ENCODE results near the gene LRRIQ3. TPM values are rescaled to one million over a fixed set of nuclear protein-coding genes. Genes with fewer than 3 reads are reported as not detected.

The LRRIQ3 gene, protein sequence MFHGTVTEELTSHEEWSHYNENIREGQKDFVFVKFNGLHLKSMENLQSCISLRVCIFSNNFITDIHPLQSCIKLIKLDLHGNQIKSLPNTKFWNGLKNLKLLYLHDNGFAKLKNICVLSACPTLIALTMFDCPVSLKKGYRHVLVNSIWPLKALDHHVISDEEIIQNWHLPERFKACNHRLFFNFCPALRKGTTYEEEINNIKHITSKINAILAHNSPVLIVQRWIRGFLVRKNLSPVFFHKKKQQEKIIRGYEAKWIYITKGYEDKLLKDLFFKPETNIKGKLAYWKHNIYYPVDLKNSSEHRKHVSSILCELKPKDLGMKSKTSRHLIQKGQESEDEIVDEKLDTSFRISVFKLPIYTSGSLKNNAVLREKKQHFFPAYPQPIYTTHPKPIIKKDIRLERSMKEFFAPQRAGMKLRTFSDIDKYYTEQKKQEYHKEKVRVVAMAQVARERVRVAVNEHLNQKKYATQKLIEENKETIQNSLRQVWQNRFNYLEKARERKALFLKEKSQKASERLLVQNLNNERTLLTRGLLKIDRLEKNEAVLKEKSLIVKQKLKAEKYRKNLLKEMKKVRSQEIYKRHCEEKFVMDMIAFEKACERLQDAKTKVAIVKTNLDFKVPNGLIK
- total RNA-seq (2021) (0.21 to 1.1 TPM (median 0.46 TPM) in 3 replicates), Bru-seq, nascent RNA (percentile 17 among the genes with signal in this experiment)
- long read RNA-seq, experiment 1, partial matches to known transcripts, result 3 of 3 reads
- long read RNA-seq, experiment 1, other reads (novel, unspliced or antisense), result 0 of 3 reads
- long read RNA-seq, experiment 2, partial matches to known transcripts, result 1 of 1 reads
- long read RNA-seq, experiment 2, other reads (novel, unspliced or antisense), result 0 of 1 reads
- long read RNA-seq, experiment 3, partial matches to known transcripts, result 1 of 1 reads
- long read RNA-seq, experiment 3, other reads (novel, unspliced or antisense), result 0 of 1 reads

DNA sequence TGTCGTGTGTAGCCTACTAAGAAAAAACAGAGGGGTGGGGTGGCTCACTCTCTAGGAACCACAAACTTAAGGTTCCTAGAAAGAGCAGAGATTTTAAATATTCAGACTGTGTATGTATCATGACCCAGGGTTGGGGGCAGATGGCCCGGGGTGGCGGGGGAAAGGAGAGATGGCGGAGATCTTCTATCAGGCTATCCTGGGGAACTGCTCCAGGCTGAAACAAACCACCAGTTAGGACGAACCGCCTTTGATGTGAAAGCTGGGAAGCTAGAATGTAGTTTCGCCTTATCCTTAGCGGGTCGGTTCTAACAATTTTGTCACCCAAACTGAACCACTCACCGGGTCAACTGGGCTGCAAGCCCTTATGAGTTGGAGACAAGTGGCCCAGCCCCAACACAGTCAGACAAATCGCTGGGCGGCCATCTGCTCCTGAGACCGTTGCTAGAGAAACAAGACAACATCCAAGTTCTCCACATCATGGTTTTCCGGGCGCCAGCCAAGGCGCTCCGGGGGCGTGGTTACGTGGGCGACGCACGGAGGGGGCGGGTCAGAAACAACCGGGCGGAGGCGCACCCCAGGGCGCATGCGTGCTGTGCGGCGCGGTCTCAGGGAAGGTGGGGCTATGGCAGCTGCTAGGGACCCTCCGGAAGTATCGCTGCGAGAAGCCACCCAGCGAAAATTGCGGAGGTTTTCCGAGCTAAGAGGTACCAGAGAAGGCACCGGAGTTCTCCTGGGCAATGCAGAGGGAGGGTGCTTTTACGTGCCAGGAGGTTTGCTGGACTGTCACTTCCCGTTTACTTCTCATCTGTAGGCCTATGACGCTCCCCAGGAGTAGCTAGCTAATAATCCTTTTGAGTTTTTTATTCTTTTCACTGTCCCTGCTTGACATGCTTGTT is at the start of gene LRRIQ3, which contains the start of gene FPGT:
TSS of gene LRRIQ3 (minus strand) at position 520 of the 896 bp plus-strand sequence. CDS start 14,492 bp downstream, outside the sequence.
TSS of gene FPGT (plus strand) at position 586 of the 896 bp plus-strand sequence. CDS start at position 623, 37 bp downstream.
- Mint-ChIP-seq H3K9me3 (no peaks in the 10 kb centered on the region), H3K4me3 (peak within 1 kb of the TSS; percentile 85), H3K27me3 (ENCODE audit: low read depth) (peaks cover 4% of the 10 kb centered on the region), H3K27ac (no peak within 1 kb of the TSS), H3K36me3 (no peaks in the 10 kb centered on the region), H3K4me1 (peaks cover 8% of the 10 kb centered on the region)
- ATAC-seq (peak; percentile 99), DNase-seq (ENCODE audit: low spot score) (peak; percentile 93)
- TF ChIP-seq FOXP1 (CRISPR knock-in tag; IDR thresholded peaks at IDR 0.05; ENCODE audit: borderline replicate concordance), result no peak
- TF ChIP-seq ETV6 (CRISPR knock-in tag; IDR thresholded peaks at IDR 0.05), result peak; percentile 57; the same call in 1 of the 2 replicates
- TF ChIP-seq ZNF423 (CRISPR knock-in tag; IDR thresholded peaks at IDR 0.05), result no peak; the same call in 1 of the 2 replicates
- TF ChIP-seq GABPB1 (CRISPR knock-in tag; IDR thresholded peaks at IDR 0.05), result peak; percentile 43; the same call in 1 of the 2 replicates
- TF ChIP-seq, protein P1, sequence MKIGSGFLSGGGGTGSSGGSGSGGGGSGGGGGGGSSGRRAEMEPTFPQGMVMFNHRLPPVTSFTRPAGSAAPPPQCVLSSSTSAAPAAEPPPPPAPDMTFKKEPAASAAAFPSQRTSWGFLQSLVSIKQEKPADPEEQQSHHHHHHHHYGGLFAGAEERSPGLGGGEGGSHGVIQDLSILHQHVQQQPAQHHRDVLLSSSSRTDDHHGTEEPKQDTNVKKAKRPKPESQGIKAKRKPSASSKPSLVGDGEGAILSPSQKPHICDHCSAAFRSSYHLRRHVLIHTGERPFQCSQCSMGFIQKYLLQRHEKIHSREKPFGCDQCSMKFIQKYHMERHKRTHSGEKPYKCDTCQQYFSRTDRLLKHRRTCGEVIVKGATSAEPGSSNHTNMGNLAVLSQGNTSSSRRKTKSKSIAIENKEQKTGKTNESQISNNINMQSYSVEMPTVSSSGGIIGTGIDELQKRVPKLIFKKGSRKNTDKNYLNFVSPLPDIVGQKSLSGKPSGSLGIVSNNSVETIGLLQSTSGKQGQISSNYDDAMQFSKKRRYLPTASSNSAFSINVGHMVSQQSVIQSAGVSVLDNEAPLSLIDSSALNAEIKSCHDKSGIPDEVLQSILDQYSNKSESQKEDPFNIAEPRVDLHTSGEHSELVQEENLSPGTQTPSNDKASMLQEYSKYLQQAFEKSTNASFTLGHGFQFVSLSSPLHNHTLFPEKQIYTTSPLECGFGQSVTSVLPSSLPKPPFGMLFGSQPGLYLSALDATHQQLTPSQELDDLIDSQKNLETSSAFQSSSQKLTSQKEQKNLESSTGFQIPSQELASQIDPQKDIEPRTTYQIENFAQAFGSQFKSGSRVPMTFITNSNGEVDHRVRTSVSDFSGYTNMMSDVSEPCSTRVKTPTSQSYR (CRISPR knock-in tag; IDR thresholded peaks at IDR 0.05), result no peak
- TF ChIP-seq SMAD3 (CRISPR knock-in tag; IDR thresholded peaks at IDR 0.05; ENCODE audit: borderline replicate concordance), result no peak
- TF ChIP-seq TP53 (CRISPR knock-in tag; IDR thresholded peaks at IDR 0.05), result no peak
- TF ChIP-seq, protein P2, sequence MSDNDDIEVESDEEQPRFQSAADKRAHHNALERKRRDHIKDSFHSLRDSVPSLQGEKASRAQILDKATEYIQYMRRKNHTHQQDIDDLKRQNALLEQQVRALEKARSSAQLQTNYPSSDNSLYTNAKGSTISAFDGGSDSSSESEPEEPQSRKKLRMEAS (CRISPR knock-in tag; IDR thresholded peaks at IDR 0.05), result 0 out of 2 replicates have a peak, but pooled peaks have one; percentile 17
- TF ChIP-seq, protein P3, sequence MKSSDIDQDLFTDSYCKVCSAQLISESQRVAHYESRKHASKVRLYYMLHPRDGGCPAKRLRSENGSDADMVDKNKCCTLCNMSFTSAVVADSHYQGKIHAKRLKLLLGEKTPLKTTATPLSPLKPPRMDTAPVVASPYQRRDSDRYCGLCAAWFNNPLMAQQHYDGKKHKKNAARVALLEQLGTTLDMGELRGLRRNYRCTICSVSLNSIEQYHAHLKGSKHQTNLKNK (CRISPR knock-in tag; IDR thresholded peaks at IDR 0.05), result no peak
- peak; percentile 80 for TF ChIP-seq SP1 (CRISPR knock-in tag; conservative IDR thresholded peaks at IDR 0.05)
- CTCF ChIA-PET, result no interaction called here
- POLR2A ChIA-PET, result no interaction called here

DNA sequence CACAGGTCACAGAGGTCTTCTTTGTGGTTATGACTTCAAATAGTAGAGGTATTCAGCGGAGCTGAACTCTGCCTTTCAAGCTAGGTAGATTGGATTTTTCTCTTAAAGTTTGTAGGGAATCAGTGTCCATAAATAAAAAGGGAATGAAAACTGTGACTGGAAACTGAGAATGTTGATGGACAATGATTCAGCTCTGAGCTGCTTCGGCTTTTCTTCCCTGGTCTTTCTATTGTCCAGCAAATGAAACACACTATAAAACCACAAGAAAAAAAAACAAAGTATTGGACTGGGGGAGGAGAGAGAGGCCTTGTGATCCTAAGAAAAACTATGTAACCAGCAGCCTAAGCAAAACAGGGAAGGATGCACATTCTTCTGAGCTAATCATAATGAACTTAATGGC is 48.3 kb upstream of the LRRIQ3 start:
- ATAC-seq (no peak), DNase-seq (ENCODE audit: low spot score) (no peak)
- Mint-ChIP-seq H3K27me3 (ENCODE audit: low read depth) (peaks cover 81% of the 10 kb centered on the region), H3K4me1 (peaks cover 24% of the 10 kb centered on the region), H3K36me3 (peaks cover 16% of the 10 kb centered on the region), H3K4me3 (no peak overlapping the region), H3K27ac (no peak overlapping the region), H3K9me3 (peaks cover 25% of the 10 kb centered on the region)
- ChIA-PET CTCF (interaction anchor here (1.6 kb wide), 1 partner anchor 25 kb away, joined by 5 read pairs; no protein-coding TSS in a partner anchor), POLR2A (no interaction called here)
- TF ChIP-seq ZNF423 (CRISPR knock-in tag; IDR thresholded peaks at IDR 0.05) (no peak), SMAD3 (CRISPR knock-in tag; IDR thresholded peaks at IDR 0.05; ENCODE audit: borderline replicate concordance) (no peak), ESRRA (CRISPR knock-in tag; IDR thresholded peaks at IDR 0.05; ENCODE audit: borderline replicate concordance) (no peak), FOXK1 (CRISPR knock-in tag; IDR thresholded peaks at IDR 0.05) (no peak), JUN (CRISPR knock-in tag; IDR thresholded peaks at IDR 0.05) (no peak)

Data from WTC11 (cell line).